Measurements from ENCODE around the gene SMAD3.

DNA sequence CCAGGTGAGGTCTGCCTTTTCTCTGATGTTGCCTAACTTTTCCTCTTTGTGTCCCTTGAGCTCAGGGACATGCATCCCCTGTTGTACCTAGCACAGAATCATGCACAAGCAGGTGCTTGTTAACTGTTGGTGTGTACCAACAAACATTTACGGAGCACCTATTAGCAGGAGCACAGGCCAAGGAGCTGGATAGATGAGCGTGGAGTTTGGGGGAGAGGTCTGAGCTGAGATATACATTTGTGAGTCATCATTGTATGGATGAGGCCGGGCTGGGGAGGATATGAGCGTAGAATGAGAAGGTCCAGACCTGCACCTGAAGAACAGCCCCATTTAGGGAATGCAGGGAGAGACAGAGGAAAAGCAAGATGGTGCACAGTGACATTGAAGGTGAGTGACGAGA is 53.4 kb downstream of the SMAD3 start:
- TF ChIP-seq POLR2A (IDR thresholded peaks at IDR 0.05; ENCODE audit: low read depth, low read length) (no peak), POLR2AphosphoS5 (IDR thresholded peaks at IDR 0.05; ENCODE audit: low read depth, low read length) (no peak)

Data from GM12892 (cell line).